ENCODE data around the gene HEXA.

Gene HEXA

GRCh38 chr15:72372361-72372760, 3.5 kb downstream of the HEXA start:
- no peak for DNase-seq

GRCh38 chr15:72369964-72370363, 5.8 kb downstream of the HEXA start:
- DNase-seq: no peak

- DNase-seq: no peak
Measured at GRCh38 chr15:72368899-72369298, 6.9 kb downstream of the HEXA start.

- DNase-seq: no peak
Measured at GRCh38 chr15:72368325-72368724, 7.5 kb downstream of the HEXA start.

- DNase-seq: peak in 1 of 2 experiments; percentile 27
Measured at GRCh38 chr15:72365844-72366243, 10.0 kb downstream of the HEXA start.

- no peak for DNase-seq
Measured at GRCh38 chr15:72361176-72361575, 14.6 kb downstream of the HEXA start.

- DNase-seq: no peak
Measured at GRCh38 chr15:72358650-72359171, 17.1 kb downstream of the HEXA start.

- DNase-seq: no peak
Measured at GRCh38 chr15:72358121-72358520, 17.7 kb downstream of the HEXA start.

GRCh38 chr15:72354496-72354895, 21.3 kb downstream of the HEXA start:
- no peak for DNase-seq

GRCh38 chr15:72353266-72353665, 22.5 kb downstream of the HEXA start:
- DNase-seq: no peak

GRCh38 chr15:72345806-72346205, 30.0 kb downstream of the HEXA start:
- DNase-seq: no peak

- DNase-seq: no peak
Measured at GRCh38 chr15:72345280-72345679, 30.5 kb downstream of the HEXA start.

GRCh38 chr15:72344602-72345001, 31.2 kb downstream of the HEXA start:
- no peak for DNase-seq

GRCh38 chr15:72342385-72342784, 33.4 kb downstream of the HEXA start:
- peak; percentile 42 to 44 for DNase-seq

GRCh38 chr15:72341361-72341760, 34.5 kb downstream of the HEXA start:
- DNase-seq: no peak

GRCh38 chr15:72340366-72340765, 35.4 kb downstream of the HEXA start:
- DNase-seq: no peak

GRCh38 chr15:72339777-72340177, 36.0 kb downstream of the HEXA start:
- DNase-seq: no peak

GRCh38 chr15:72338617-72339321, 37.0 kb downstream of the HEXA start:
- no peak for DNase-seq

- no peak for DNase-seq
Measured at GRCh38 chr15:72338148-72338547, 37.7 kb downstream of the HEXA start.

GRCh38 chr15:72334842-72335241, 41.0 kb downstream of the HEXA start:
- DNase-seq: no peak

GRCh38 chr15:72331021-72331420, 44.8 kb downstream of the HEXA start:
- DNase-seq: no peak

- no peak for DNase-seq
Measured at GRCh38 chr15:72323752-72324151, 52.1 kb downstream of the HEXA start.

GRCh38 chr15:72319985-72320671, 55.7 kb downstream of the HEXA start, which contains the start of gene CELF6:
Gene CELF6 (minus strand): TSS chr15:72320157. CDS start chr15:72319874, 283 bp downstream.
- peak; percentile 75 to 78 for DNase-seq

- peak; percentile 51 to 62 for DNase-seq
Measured at GRCh38 chr15:72319360-72319984, 56.3 kb downstream of the HEXA start.
